ENCODE results near the gene CRPPA. TPM values are rescaled to one million over a fixed set of nuclear protein-coding genes. Genes with fewer than 3 reads are reported as not detected.

CRPPA gene
- total and polyA plus RNA-seq, 2 donors (not counting 1 experiment from before 2014, with no cell fraction given), result 0.16 to 1.2 TPM

GRCh38 chr7:16423761-16424160, 2.4 kb upstream of the CRPPA start:
- intact Hi-C loops (cut with micrococcal nuclease), result loop anchor here (5.0 kb wide), 1 partner anchor 1514 kb away; no protein-coding TSS in a partner anchor
- no peak for TF ChIP-seq EZH2 (IDR thresholded peaks at IDR 0.05; ENCODE audit: borderline replicate concordance, insufficient read depth, low read depth, low read length, poor library complexity, severe bottlenecking)
- no peak for TF ChIP-seq CTCF (IDR thresholded peaks at IDR 0.05)
- Mint-ChIP-seq H3K9me3 (ENCODE audit: insufficient read depth) (no peaks in the 10 kb centered on the region), H3K27me3 (no peaks in the 10 kb centered on the region), H3K4me3 (no peak overlapping the region), H3K27ac (no peak overlapping the region), H3K4me1 (peaks cover 18% of the 10 kb centered on the region)
- no peaks in the 10 kb centered on the region for H3K9me3 ChIP-seq (ENCODE audit: control extremely low read depth in 1 of 3, control insufficient read depth in 2 of 3, insufficient read depth in 1 of 3, low read length in 2 of 3)
- no peak overlapping the region for H3K4me3 ChIP-seq (ENCODE audit: control extremely low read depth in 1 of 5, extremely low read depth in 1 of 5, insufficient read depth in 1 of 5, low read depth in 2 of 5, low read length in 4 of 5)
- ChIA-PET POLR2A (no interaction called here), CTCF (interaction anchor here (1.1 to 1.6 kb wide), 2 partner anchors 10 to 11 kb away, joined by 3 read pairs; no protein-coding TSS in a partner anchor)
- H3K79me2 ChIP-seq (ENCODE audit: control insufficient read depth, insufficient read depth, low read length), result no peaks in the 10 kb centered on the region
- H3K27me3 ChIP-seq (replicated peaks in 1 of 4; ENCODE audit: control extremely low read depth in 1 of 4, control insufficient read depth in 3 of 4, insufficient read depth in 4 of 4, low read length in 3 of 4), result no peaks in the 10 kb centered on the region
- no peak for DNase-seq
- ATAC-seq (ENCODE audit: low read depth), result no peak
- no peaks in the 10 kb centered on the region for H3K36me3 ChIP-seq (replicated peaks in 1 of 2; ENCODE audit: control extremely low read depth in 1 of 2, control insufficient read depth in 1 of 2, extremely low read depth in 1 of 2, insufficient read depth in 2 of 2, low read length in 1 of 2)
- no peaks in the 10 kb centered on the region for H4K20me1 ChIP-seq (ENCODE audit: control insufficient read depth, insufficient read depth, low read length, poor library complexity, severe bottlenecking)
- no CpG with 5 or more reads among the region's 1 CpG for WGBS (ENCODE audit: insufficient coverage)
- no peak overlapping the region for H3K9ac ChIP-seq (ENCODE audit: low read length)
- H3K4me2 ChIP-seq (replicated peaks; ENCODE audit: low read depth, low read length, poor library complexity, severe bottlenecking), result no peak overlapping the region
- H2AFZ ChIP-seq (ENCODE audit: insufficient read depth, low read depth, low read length, poor library complexity, severe bottlenecking), result no peak overlapping the region
- peaks cover 10 to 14% of the 10 kb centered on the region in 2 donors for H3K4me1 ChIP-seq (ENCODE audit: control insufficient read depth in 2 of 2, insufficient read depth in 2 of 2, low read length in 2 of 2)
- H3K27ac ChIP-seq (ENCODE audit: low read length in 2 of 2), result no peak overlapping the region

GRCh38 chr7:16422917-16423316, 1.6 kb upstream of the CRPPA start:
- peak; percentile 7 for DNase-seq
- Histone ChIP-seq H4K20me1 (ENCODE audit: control insufficient read depth, insufficient read depth, low read length, poor library complexity, severe bottlenecking) (no peaks in the 10 kb centered on the region), H3K79me2 (ENCODE audit: control insufficient read depth, insufficient read depth, low read length) (no peaks in the 10 kb centered on the region), H3K4me1 (ENCODE audit: control insufficient read depth in 2 of 2, insufficient read depth in 2 of 2, low read length in 2 of 2) (peaks cover 10 to 14% of the 10 kb centered on the region in 2 donors), H3K27me3 (replicated peaks in 1 of 4; ENCODE audit: control extremely low read depth in 1 of 4, control insufficient read depth in 3 of 4, insufficient read depth in 4 of 4, low read length in 3 of 4) (no peaks in the 10 kb centered on the region), H3K9me3 (ENCODE audit: control extremely low read depth in 1 of 3, control insufficient read depth in 2 of 3, insufficient read depth in 1 of 3, low read length in 2 of 3) (no peaks in the 10 kb centered on the region), H2AFZ (ENCODE audit: insufficient read depth, low read depth, low read length, poor library complexity, severe bottlenecking) (no peak overlapping the region), H3K36me3 (replicated peaks in 1 of 2; ENCODE audit: control extremely low read depth in 1 of 2, control insufficient read depth in 1 of 2, extremely low read depth in 1 of 2, insufficient read depth in 2 of 2, low read length in 1 of 2) (no peaks in the 10 kb centered on the region), H3K4me2 (replicated peaks; ENCODE audit: low read depth, low read length, poor library complexity, severe bottlenecking) (no peak overlapping the region), H3K27ac (ENCODE audit: low read length in 2 of 2) (no peak overlapping the region), H3K4me3 (ENCODE audit: control extremely low read depth in 1 of 5, extremely low read depth in 1 of 5, insufficient read depth in 1 of 5, low read depth in 2 of 5, low read length in 4 of 5) (no peak overlapping the region), H3K9ac (ENCODE audit: low read length) (no peak overlapping the region)
- ChIA-PET CTCF (interaction anchor here (1.6 kb wide), 1 partner anchor 11 kb away, joined by 3 read pairs; no protein-coding TSS in a partner anchor), POLR2A (no interaction called here)
- no peak overlapping the region for H3K27ac Mint-ChIP-seq
- intact Hi-C loops (cut with micrococcal nuclease), result loop anchor here (5.0 kb wide), 1 partner anchor 1514 kb away; no protein-coding TSS in a partner anchor
- no CpG with 5 or more reads among the region's 3 CpGs for WGBS (ENCODE audit: insufficient coverage)
- H3K27me3 Mint-ChIP-seq, result no peaks in the 10 kb centered on the region
- ATAC-seq (ENCODE audit: low read depth), result no peak
- TF ChIP-seq EZH2 (IDR thresholded peaks at IDR 0.05; ENCODE audit: borderline replicate concordance, insufficient read depth, low read depth, low read length, poor library complexity, severe bottlenecking) (no peak), CTCF (IDR thresholded peaks at IDR 0.05) (no peak)
- no peak overlapping the region for H3K4me3 Mint-ChIP-seq
- H3K9me3 Mint-ChIP-seq (ENCODE audit: insufficient read depth), result no peaks in the 10 kb centered on the region
- H3K4me1 Mint-ChIP-seq, result peaks cover 18% of the 10 kb centered on the region
